HepG2 (cell line): ENCODE data around the gene C10orf71. TPM values are rescaled to one million over a fixed set of nuclear protein-coding genes. Genes with fewer than 3 reads are reported as not detected.

Source experiments
- ATAC-seq: fragments of 200-7000 bp; cut with Tn5 transposase; 3 replicates; pipeline ENCODE4 v1.9.1; 2020; ENCODE audit warnings: mild to moderate bottlenecking, moderate library complexity
- BruUV-seq: library from RNA; stranded (reverse); fragments of 400-500 nt; replicated peaks from 2 replicates; lab custom pipeline; 2021; lab: Mats Ljungman, UMichigan
- CTCF ChIA-PET: fragments of 300-600 bp; formaldehyde crosslinking; extraction: SDS; loops from one replicate; lab custom pipeline; 2021; ENCODE audit warnings: low total read pairs, inconsistent platforms, low intra/inter-chr PET ratio; lab: Yijun Ruan, JAX
- POLR2A ChIA-PET: fragments of 350-600 bp; sonication (Branson Sonifier 250); formaldehyde crosslinking; loops from one replicate; lab custom pipeline; 2020; ENCODE audit warnings: antibody characterized with exemption, inconsistent platforms; lab: Yijun Ruan, JAX
- DNase-seq: peaks from one replicate; pipeline ENCODE4 v3.0.0-alpha.2; 2015; ENCODE audit warnings: low spot score
- FAIRE-seq: peaks from 3 replicates; lab custom pipeline; 2011; peaks lifted over from hg19 to GRCh38; lab: Jason Lieb, UNC
- H2AFZ ChIP-seq: one replicate; pipeline ENCODE4 v1.6.1; 2011; ENCODE audit warnings: low read length, inconsistent platforms
- H3K27ac ChIP-seq: fragments of 300-600 bp; 3 replicates; pipeline ENCODE4 v1.8.0; 2011; ENCODE audit warnings: mixed run types, mild to moderate bottlenecking, mixed read lengths, low read length, inconsistent platforms; ENCODE audit not compliant: insufficient read depth; ENCODE audit errors: extremely low read length
- H3K27me3 ChIP-seq, 2 experiments: fragments of 200-600 bp in 1 of 2; 2 replicates in 1 of 2; 3 replicates in 1 of 2; pipeline versions ENCODE4 v1.6.0 to v1.8.0; 2011; ENCODE audit warnings: low read length in 2 of 2, mild to moderate bottlenecking in 2 of 2, moderate library complexity in 2 of 2, inconsistent platforms in 1 of 2; ENCODE audit not compliant: insufficient read depth in 2 of 2, control insufficient read depth in 1 of 2
- H3K36me3 ChIP-seq, 2 experiments: fragments of 200-600 bp in 1 of 2; replicated peaks in 1 of 2; 2 replicates in 1 of 2; 3 replicates in 1 of 2; pipeline versions ENCODE4 v1.5.1 to v1.8.0; 2011; ENCODE audit warnings: low read length in 2 of 2, inconsistent platforms in 1 of 2; ENCODE audit not compliant: insufficient read depth in 2 of 2, control insufficient read depth in 1 of 2
- H3K4me1 ChIP-seq: 2 replicates; pipeline ENCODE4 v1.5.1; 2012; ENCODE audit warnings: low read length, inconsistent platforms; ENCODE audit not compliant: insufficient read depth
- H3K4me2 ChIP-seq: 2 replicates; pipeline ENCODE4 v1.6.0; 2011; ENCODE audit warnings: low read depth, low read length, inconsistent platforms
- H3K4me3 ChIP-seq, 3 experiments: fragments of 200-600 bp in 1 of 3; sonication (generic), shearing (Covaris generic) in 1 of 3; replicated peaks in 1 of 3; 2 replicates each; pipeline ENCODE4 v1.5.1; 2011 to 2016; ENCODE audit warnings: low read length in 3 of 3, inconsistent platforms in 2 of 3, low read depth in 2 of 3, mild to moderate bottlenecking in 2 of 3, control low read depth in 1 of 3, mixed read lengths in 1 of 3; ENCODE audit not compliant: insufficient read depth in 1 of 3
- H3K79me2 ChIP-seq: one replicate; pipeline ENCODE4 v1.6.1; 2011; ENCODE audit warnings: low read length, inconsistent platforms; ENCODE audit not compliant: insufficient read depth
- H3K9ac ChIP-seq: 2 replicates; pipeline ENCODE4 v1.6.0; 2011; ENCODE audit warnings: mild to moderate bottlenecking, low read depth, low read length, inconsistent platforms; ENCODE audit not compliant: insufficient read depth
- H3K9me3 ChIP-seq: 2 replicates; pipeline ENCODE4 v1.5.1; 2012; ENCODE audit warnings: mild to moderate bottlenecking, low read length
- H4K20me1 ChIP-seq: 2 replicates; pipeline ENCODE4 v1.6.0; 2011; ENCODE audit warnings: inconsistent platforms, mild to moderate bottlenecking, low read length, moderate library complexity; ENCODE audit not compliant: insufficient read depth
- BRF2 ChIP-seq: sonication (generic); formaldehyde crosslinking; IDR thresholded peaks from 2 replicates; pipeline ENCODE4 v1.8.1; 2022; ENCODE audit warnings: mild to moderate bottlenecking, missing genetic modification reagents
- FOXJ3 ChIP-seq: sonication (generic); formaldehyde crosslinking; IDR thresholded peaks from 2 replicates; pipeline ENCODE4 v1.4.0; 2020; ENCODE audit warnings: missing genetic modification reagents, mild to moderate bottlenecking, borderline replicate concordance
- HNF1A ChIP-seq, 2 experiments: sonication (generic) in 1 of 2; formaldehyde crosslinking in 1 of 2; IDR thresholded peaks; 2 replicates each; pipeline versions ENCODE4 v1.4.0 to v1.6.1; 2016 to 2020; ENCODE audit warnings: borderline replicate concordance in 1 of 2, low read depth in 1 of 2, mild to moderate bottlenecking in 1 of 2, missing genetic modification reagents in 1 of 2
- REL ChIP-seq: sonication (generic); formaldehyde crosslinking; conservative IDR thresholded peaks from 2 replicates; pipeline ENCODE4 v1.8.0; 2022; ENCODE audit warnings: mild to moderate bottlenecking, missing genetic modification reagents, moderate library complexity
- SNAPC2 ChIP-seq: sonication (generic); formaldehyde crosslinking; IDR thresholded peaks from 2 replicates; pipeline ENCODE4 v1.8.1; 2022; ENCODE audit warnings: mild to moderate bottlenecking, missing genetic modification reagents
- ZNF180 ChIP-seq: sonication (generic); formaldehyde crosslinking; IDR thresholded peaks from 2 replicates; pipeline ENCODE4 v1.4.0; 2020; ENCODE audit warnings: low read depth, missing genetic modification reagents, borderline replicate concordance
- ZNF3 ChIP-seq: IDR thresholded peaks from 2 replicates; pipeline ENCODE4 v1.7.0; 2017; ENCODE audit warnings: inconsistent platforms
- ZNF350 ChIP-seq: sonication (generic); formaldehyde crosslinking; IDR thresholded peaks from 2 replicates; pipeline ENCODE4 v1.4.0; 2020; ENCODE audit warnings: mild to moderate bottlenecking, low read depth, missing genetic modification reagents, borderline replicate concordance
- ZNF543 ChIP-seq: sonication (generic); formaldehyde crosslinking; IDR thresholded peaks from 2 replicates; pipeline ENCODE4 v1.4.0; 2020; ENCODE audit warnings: mild to moderate bottlenecking, missing genetic modification reagents
- WGBS: methylation state at CpG from one replicate; pipeline ENCODE4 v1.1.6; 2017; ENCODE audit warnings: low lambda C conversion rate; 5-methylcytosine and 5-hydroxymethylcytosine counted together
- in situ Hi-C: cut with HindIII; loops from 2 replicates; pipeline ENCODE4 v1.10.0; 2017; ENCODE audit warnings: low pct_unique_long_range_greater_than_20kb; ENCODE audit not compliant: extremely low pct_ligation_motif_present
- intact Hi-C: fragments of 100-400 bp; cut with micrococcal nuclease; formaldehyde crosslinking; loops from one replicate; pipeline ENCODE4 v1.10.0; 2022; ENCODE audit not compliant: unreplicated experiment
- polyA plus RNA-seq, 8 experiments: library from polyadenylated mRNA; depleted of rRNA in 3 of 8; stranded (reverse) in 7 of 8; unstranded in 1 of 8; fragments of >200 nt; fragmentation: Illumina TruSeq in 4 of 8; extraction: Trizol in 4 of 8; gene quantifications; 2 replicates each; pipeline versions ENCODE4 v1.2.1 to v1.2.3, GENCODE V29; 2011 to 2016; ENCODE audit warnings: low read depth in 4 of 8, missing spikeins in 1 of 8, mixed read lengths in 1 of 8; ENCODE audit not compliant: insufficient read depth in 1 of 8
- total RNA-seq, 5 experiments: library from RNA; depleted of rRNA; stranded (reverse); fragments of >200 nt; fragmentation: Illumina TruSeq; extraction: Trizol; gene quantifications; 2 replicates each; pipeline ENCODE4 v1.2.3, GENCODE V29; 2016; ENCODE audit warnings: low read depth in 1 of 5

C10orf71 gene
- total and polyA plus RNA-seq, 2 of the 13 experiments (the other 11 are each of a cell fraction or from before 2014, with no cell fraction given), result not detected

GRCh38 chr10:49282879-49283341 lies 16.1 kb upstream of the C10orf71 start:
- no peak for TF ChIP-seq REL (CRISPR knock-in tag)
- no peak for TF ChIP-seq ZNF350 (CRISPR knock-in tag)
- TF ChIP-seq FOXJ3, result no peak
- no peak for TF ChIP-seq BRF2
- TF ChIP-seq ZNF180, result no peak
- TF ChIP-seq ZNF3 (CRISPR knock-in tag), result no peak
- TF ChIP-seq ZNF543 (CRISPR knock-in tag), result no peak
- TF ChIP-seq SNAPC2 (CRISPR knock-in tag), result no peak
- no peak for TF ChIP-seq HNF1A (IDR thresholded peaks at IDR 0.05; ENCODE audit: low read depth)
- no peak for TF ChIP-seq HNF1A (CRISPR knock-in tag; IDR thresholded peaks at IDR 0.05; ENCODE audit: borderline replicate concordance)
- no peak overlapping the region for H3K27ac ChIP-seq
- WGBS, result 27% methylated on average over 12 of the region's 12 CpGs
- ChIA-PET POLR2A (no interaction called here), CTCF (no interaction called here)
- H3K4me1 ChIP-seq, result no peaks in the 10 kb centered on the region
- no peak overlapping the region for H3K4me2 ChIP-seq
- H3K27me3 ChIP-seq, result peaks cover 2 to 26% of the 10 kb centered on the region in 2 experiments; a peak in 2 of 5 replicates
- H3K79me2 ChIP-seq, result no peaks in the 10 kb centered on the region
- BruUV-seq, result no TSS peak
- H3K9me3 ChIP-seq, result no peaks in the 10 kb centered on the region
- H3K4me3 ChIP-seq, result no peak overlapping the region
- ATAC-seq, result no peak
- FAIRE-seq, result no peak
- in situ Hi-C loops, result no loop called here
- no peaks in the 10 kb centered on the region for H3K36me3 ChIP-seq
- no peak for DNase-seq
- no peaks in the 10 kb centered on the region for H4K20me1 ChIP-seq
- intact Hi-C loops, result no loop called here
- H2AFZ ChIP-seq, result no peak overlapping the region
- H3K9ac ChIP-seq, result no peak overlapping the region
